ENCODE results near the gene SERPINA12. TPM values are rescaled to one million over a fixed set of nuclear protein-coding genes. Genes with fewer than 3 reads are reported as not detected.

SERPINA12 gene
- total RNA-seq, 1 donor: not detected

DNA sequence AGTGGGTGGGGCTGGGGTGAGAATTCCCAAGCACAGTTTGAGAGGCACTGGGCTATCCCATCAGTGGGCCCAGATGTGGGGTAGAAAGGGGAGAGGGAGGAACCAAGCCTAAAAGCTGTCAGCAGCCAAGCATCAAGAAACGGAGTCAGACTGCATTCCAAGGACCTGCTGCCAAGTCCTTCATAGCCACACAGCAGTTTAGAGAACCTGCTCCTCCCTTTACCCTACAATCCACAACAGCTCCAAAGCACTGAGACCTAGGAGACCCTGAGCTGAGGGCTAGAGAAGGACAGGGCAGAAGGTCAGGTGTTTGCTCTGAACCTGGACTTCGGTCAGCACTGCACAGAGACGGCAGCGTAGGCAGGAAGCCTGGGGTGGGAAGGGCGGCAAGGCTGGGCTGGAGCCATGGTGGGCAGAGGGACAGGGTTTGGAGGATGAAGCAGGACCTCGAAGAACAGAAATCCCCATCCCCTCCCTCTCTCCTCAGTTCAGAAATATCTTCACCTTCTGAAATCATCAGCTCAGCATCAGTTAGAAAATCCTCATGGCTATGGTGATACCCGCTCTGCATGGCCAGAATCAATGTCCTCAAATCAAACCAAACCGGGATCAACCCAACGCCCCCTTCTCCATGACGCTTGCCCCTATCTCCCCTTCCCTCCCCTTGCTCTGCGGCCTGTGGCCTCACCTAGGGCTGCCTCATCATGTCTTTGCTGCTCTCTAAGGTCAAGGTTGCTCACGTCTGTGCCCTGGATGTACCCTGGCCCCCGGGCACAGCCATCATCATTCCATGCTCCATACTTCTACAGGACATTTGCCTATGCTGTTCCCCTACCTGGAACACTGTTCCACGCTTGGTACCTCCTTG, 39.1 kb upstream of the SERPINA12 start:
- DNase-seq (ENCODE audit: low read depth): no peak
- no peak overlapping the region for H3K4me3 ChIP-seq (ENCODE audit: low read depth, low read length)
- TF ChIP-seq, protein P1, sequence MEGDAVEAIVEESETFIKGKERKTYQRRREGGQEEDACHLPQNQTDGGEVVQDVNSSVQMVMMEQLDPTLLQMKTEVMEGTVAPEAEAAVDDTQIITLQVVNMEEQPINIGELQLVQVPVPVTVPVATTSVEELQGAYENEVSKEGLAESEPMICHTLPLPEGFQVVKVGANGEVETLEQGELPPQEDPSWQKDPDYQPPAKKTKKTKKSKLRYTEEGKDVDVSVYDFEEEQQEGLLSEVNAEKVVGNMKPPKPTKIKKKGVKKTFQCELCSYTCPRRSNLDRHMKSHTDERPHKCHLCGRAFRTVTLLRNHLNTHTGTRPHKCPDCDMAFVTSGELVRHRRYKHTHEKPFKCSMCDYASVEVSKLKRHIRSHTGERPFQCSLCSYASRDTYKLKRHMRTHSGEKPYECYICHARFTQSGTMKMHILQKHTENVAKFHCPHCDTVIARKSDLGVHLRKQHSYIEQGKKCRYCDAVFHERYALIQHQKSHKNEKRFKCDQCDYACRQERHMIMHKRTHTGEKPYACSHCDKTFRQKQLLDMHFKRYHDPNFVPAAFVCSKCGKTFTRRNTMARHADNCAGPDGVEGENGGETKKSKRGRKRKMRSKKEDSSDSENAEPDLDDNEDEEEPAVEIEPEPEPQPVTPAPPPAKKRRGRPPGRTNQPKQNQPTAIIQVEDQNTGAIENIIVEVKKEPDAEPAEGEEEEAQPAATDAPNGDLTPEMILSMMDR (IDR thresholded peaks at IDR 0.05; ENCODE audit: insufficient read depth, low read length): no peak

DNA sequence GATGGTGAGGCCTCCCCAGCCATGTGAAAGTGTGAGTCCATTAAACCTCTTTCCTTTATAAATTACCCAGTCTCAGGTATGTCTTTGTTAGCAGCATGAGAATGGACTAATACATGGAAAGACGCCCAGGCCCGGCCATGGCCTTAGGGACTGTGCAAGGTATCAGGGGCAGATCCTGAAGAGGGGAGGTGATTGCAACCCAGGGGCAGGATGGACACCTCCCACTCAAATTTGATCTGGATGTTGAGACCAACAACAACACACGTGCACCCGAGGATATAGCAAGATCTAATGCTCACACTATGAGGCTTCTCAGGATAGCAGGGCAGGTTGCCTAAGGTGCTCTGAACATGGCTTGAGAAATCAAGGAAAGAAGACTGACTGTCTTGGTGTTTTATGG, 38.5 kb upstream of the SERPINA12 start:
- TF ChIP-seq, protein P1 (IDR thresholded peaks at IDR 0.05; ENCODE audit: insufficient read depth, low read length): no peak
- no peak overlapping the region for H3K4me3 ChIP-seq (ENCODE audit: low read depth, low read length)
- no peak for DNase-seq (ENCODE audit: low read depth)

DNA sequence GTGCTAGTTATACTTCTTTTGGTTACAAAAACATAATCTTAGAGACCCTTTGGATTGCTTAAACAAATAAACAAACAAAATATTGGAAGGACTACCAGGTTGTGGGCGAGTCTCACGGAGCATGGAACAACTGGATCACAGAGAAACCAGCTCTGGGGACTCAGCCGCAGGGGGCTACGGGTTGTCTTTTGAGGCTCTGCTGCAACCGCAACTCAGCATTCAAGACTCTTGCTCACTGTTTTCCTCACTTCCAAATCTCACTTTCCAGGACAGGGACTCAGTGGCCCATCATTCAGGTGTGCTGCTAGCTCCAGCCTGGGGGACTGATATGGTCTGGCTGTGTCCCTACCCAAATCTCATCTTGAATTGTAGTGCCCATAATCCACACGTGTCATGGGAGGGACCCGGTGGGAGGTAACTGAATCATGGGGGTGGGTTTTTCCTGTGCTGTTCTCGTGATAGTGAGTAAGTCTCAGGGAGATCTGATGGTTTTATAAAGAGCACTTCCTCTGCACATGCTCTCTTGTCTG, 37.9 kb upstream of the SERPINA12 start:
- TF ChIP-seq, protein P1 (IDR thresholded peaks at IDR 0.05; ENCODE audit: insufficient read depth, low read length): no peak
- no peak for DNase-seq (ENCODE audit: low read depth)
- H3K4me3 ChIP-seq (ENCODE audit: low read depth, low read length): no peak overlapping the region

DNA sequence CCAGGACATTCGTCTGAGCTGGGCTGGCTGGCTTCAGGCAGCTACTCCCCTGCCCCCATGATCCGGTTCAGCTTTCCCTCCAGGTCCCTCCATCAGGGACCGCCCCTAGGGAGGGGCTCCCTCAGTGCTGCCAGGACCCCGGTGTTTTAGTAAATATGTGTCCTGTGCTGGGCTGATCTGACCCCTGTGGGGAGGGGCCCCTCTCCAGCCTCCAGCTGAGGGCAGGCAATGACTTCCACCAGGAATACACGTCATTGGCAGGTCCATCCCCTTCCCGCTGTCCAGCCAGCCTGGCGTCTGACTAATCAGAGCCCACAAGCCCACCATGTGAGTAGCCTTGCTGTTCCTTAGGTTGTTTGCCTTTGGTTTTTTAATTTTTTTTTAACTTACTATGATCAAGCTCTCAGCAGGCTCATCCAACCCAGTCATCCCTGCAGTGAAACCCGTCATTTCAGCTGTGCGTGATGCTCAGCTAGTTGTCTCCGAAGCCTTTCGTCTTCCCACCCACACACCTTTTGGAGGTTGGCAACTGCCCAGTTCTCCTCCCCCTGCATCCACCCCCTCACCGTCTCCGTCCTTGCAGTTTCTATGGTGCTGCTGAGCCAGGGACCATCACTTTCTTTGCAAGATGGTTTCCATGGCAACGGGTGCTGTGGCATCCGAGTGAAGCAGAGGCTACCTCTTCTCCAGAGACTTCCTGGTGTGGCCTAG, 36.0 kb upstream of the SERPINA12 start:
- no peak overlapping the region for H3K4me3 ChIP-seq (ENCODE audit: low read depth, low read length)
- TF ChIP-seq, protein P1 (IDR thresholded peaks at IDR 0.05; ENCODE audit: insufficient read depth, low read length): no peak
- no peak for DNase-seq (ENCODE audit: low read depth)

DNA sequence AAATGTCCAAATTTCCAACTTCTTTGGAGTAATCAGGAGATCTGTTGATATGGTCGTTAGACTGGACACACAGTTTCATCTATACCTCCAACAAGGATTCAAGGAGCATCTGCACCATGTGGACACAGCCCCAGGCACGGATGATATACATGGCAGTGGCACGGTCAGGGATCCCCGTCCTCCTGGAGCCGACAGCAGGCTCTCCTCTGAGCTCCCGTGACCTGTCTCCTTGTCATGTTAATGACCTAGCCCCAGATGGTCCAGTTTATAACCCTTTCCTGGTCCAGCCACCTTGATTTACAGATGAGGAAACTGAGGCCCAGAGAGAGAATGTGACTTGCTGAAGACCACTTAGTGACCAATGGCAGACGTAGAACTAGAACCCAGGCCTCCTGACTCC, 35.5 kb upstream of the SERPINA12 start:
- TF ChIP-seq, protein P1 (IDR thresholded peaks at IDR 0.05; ENCODE audit: insufficient read depth, low read length): no peak

DNA sequence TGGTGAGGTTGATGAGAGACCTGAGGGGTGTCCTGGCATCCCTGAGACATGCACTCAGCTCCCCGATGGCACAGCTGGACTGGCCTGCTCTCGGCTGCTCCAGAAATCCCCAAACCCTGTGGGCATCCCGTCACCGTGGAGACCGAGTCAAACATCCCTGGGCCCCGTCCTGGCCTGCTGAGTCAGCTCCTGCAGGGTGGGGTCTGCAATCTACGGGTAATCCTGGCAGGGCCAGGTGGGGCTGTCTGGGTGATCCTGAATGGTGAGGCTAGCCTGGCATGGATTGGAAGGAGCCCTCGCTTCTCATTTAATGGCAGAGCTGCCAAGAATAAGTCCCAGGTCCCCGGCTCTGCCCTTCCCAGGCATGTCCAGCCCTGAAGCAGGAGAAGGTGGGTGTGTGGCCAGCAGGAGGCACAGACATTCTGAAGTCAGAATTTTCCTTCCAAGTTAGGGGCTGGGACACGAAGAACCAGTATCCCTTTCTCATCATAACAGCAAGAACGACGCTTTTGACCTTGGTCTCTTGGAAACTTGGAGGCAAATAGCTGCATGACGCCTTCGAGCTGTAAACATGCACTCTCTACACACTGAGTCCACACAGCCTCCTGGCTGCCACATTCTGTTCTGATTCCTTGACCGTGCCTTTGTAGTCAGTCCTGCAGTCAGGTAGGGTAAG, 34.3 kb upstream of the SERPINA12 start:
- TF ChIP-seq, protein P1 (IDR thresholded peaks at IDR 0.05; ENCODE audit: insufficient read depth, low read length): no peak
- DNase-seq (ENCODE audit: low read depth): no peak
- no peak overlapping the region for H3K4me3 ChIP-seq (ENCODE audit: low read depth, low read length)

More for the DNA sequence above, 35.5 kb upstream of the SERPINA12 start:
- H3K4me3 ChIP-seq (ENCODE audit: low read depth, low read length): no peak overlapping the region
- DNase-seq (ENCODE audit: low read depth): no peak
